VCaP (cell line): Measurements from ENCODE around the gene CASP10.

ENCODE experiments used
- H3K27ac ChIP-seq: fragments of 450-650 bp; 2 replicates; pipeline ENCODE4 v1.5.1; 2017
- TF ChIP-seq, protein P1 (sequence below): fragments of 450-650 bp; conservative IDR thresholded peaks from 2 replicates; pipeline ENCODE4 v1.5.1; 2017; ENCODE audit warnings: mild to moderate bottlenecking, moderate library complexity

Gene CASP10

DNA sequence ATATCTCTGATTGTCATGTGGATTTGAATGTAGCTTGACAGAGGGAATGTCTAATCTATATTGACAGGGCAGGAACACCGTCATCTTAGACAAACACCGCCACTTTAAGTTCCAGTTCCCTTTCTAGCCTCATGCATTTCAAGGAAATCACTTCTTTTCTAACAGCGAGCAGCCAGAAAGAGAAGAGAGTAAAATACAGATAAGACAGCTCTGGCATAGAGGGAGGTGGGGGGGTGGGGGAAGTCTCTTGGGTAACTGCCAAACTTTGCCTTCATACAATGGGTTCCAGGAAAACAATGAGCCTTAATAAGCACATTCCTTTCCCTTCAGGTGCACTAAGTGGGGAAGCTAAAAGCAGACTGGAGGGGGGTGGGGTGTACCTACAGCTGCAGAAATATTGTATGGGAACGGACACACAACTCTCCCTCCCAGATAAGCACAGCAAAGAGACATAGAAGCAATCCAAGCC lies 37.2 kb downstream of the CASP10 start:
- TF ChIP-seq, protein P1, sequence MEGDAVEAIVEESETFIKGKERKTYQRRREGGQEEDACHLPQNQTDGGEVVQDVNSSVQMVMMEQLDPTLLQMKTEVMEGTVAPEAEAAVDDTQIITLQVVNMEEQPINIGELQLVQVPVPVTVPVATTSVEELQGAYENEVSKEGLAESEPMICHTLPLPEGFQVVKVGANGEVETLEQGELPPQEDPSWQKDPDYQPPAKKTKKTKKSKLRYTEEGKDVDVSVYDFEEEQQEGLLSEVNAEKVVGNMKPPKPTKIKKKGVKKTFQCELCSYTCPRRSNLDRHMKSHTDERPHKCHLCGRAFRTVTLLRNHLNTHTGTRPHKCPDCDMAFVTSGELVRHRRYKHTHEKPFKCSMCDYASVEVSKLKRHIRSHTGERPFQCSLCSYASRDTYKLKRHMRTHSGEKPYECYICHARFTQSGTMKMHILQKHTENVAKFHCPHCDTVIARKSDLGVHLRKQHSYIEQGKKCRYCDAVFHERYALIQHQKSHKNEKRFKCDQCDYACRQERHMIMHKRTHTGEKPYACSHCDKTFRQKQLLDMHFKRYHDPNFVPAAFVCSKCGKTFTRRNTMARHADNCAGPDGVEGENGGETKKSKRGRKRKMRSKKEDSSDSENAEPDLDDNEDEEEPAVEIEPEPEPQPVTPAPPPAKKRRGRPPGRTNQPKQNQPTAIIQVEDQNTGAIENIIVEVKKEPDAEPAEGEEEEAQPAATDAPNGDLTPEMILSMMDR = no peak

DNA sequence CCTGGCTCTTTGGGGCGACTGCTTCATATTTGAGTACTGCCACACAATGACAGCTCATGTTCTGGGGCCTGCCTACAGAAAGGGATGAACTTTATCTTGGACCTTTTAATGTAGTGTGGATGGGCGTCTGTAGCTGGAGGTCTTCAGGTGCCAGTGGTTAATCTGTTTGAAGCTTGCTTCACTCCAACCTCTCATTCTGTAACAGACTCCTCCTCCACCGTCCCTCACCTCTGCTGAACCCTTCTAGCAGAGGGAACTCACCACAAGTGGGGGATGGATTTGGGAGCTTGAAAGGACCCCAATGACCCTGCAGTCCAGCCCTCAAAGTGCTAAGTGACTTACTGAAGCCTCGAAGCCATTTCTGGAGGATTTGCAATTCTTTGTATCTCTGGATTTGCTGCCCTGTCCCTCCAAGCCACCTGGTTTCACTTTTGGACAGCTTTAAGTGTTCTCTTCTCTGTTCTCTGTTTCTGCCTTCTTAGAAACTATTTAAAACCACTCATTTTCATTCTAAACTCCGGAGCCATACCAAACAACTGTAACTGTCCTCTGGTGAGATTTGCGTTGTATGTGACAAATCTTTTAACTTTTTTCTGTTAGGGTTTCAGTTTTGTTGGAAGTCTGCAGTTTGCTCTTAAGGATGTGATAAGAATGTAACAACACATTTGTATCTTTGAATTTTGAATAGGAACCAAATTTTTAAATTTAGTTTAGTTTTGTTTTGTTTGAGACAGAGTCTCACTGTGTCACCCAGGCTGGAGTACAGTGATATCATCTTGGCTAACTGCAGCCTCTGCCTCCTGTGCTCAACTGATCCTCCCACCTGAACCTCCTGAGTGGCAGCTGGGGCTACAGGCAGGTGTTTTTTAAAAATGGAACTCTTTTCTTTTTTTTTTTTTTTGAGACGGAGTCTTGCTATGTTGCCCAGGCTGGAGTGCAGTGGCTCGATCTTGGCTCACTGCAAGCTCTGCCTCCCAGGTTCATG lies 40.4 kb downstream of the CASP10 start:
- TF ChIP-seq, protein P1 = no peak
- H3K27ac ChIP-seq = no peak overlapping the region

More for the DNA sequence above, 37.2 kb downstream of the CASP10 start:
- peak overlapping the region; percentile 90 for H3K27ac ChIP-seq

DNA sequence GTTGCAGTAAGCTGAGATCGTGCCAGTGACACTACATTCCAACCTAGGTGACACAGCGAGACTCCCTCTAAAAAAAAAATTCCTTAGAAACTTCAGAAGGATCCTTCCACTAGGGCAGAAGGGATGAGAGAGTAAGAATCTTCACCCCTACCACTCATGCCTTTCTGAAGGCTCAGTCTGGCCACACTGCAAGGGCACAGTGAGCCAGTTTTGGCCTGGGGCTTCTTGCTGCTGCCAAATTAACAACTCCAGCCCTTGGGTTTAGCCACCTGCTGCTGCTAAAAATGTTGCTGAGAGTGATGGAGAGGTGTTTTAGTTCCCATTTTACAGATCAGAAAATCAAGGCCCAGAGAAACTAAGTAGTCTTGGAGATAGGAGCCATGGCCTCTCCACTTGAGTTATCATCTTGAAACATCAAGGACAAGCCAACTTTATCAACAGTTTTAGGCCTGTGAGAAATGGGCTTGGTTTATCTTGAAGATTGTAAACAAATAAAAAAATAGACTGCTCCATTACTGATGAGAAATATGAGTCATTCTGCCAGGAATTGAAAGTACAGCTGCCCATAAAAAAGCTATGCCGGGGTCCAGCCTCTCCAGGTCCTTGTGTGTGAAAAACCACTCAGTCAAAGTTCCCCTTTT lies 45.5 kb downstream of the CASP10 start:
- no peak overlapping the region for H3K27ac ChIP-seq
- TF ChIP-seq, protein P1 = no peak

DNA sequence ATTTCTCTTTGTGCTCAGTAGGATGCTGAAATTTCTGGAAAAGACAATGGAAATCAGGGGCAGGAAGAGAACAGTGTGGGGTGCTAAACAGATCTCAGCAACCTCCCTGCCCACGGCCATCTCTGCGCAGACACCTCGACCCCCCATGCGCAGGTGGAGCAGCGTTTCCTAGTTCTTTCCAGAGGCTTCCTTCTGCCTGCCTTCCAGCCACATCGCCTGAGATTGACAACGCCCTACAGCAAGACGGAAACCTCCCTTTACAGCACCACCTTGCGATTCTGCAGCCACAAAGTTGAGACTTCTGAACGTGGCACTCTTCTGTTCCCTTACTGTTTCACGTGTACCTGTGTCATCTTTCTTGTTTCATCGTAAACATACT lies 46.0 kb downstream of the CASP10 start:
- TF ChIP-seq, protein P1 = no peak
- H3K27ac ChIP-seq = no peak overlapping the region

DNA sequence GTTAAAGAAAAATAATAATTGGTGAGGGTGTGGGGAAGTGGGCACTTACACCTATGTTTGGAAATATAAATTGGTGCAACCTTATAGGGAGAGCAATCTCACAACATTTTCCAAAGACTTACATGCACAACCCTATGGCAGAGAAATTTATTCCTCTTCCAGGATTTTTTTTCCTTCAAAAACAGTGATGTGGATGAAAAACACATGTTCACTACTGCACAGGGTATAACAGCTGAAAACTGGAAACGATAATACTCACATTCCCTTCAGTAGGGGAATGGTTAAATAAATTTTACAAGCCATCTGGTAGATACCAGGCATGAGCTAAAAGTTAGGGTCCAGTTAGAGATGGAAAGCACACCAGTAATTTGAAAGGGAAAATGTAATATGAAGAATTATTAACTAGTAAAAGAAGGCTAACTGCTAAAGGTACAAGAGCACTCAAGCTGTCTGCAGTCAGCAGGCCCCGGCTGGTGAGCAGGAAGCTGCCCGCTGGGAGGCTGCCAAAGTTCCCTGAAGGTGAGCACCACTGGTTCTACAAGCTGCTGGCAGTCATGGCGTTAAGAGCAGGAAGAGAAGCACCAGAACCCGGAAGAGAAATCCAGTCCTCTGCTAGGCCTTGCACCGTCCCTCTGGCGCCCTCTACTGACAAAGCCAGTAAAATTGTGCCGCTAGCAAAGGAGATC lies 49.0 kb downstream of the CASP10 start:
- TF ChIP-seq, protein P1 = peak; percentile 97
- peak overlapping the region; percentile 76 for H3K27ac ChIP-seq

DNA sequence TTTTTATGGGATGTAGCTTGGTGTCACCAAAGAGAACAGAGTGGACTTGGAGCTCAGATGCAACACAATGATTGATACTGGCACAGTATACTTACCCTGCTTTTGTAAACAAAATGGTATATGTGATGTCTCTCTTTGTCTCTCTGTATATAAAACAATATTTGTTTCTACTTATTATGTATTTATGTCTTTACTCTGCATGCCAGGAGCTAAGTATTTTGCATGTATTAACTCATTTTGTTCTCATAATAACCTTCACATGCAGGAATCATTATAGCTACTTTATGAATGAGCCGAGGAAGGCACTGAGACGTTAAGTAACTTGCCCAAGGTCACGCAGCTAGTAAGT lies 49.5 kb downstream of the CASP10 start:
- H3K27ac ChIP-seq = peak overlapping the region; percentile 76
- TF ChIP-seq, protein P1 = no peak; the same call in none of the 2 replicates
